BE2C (cell line): Measurements from ENCODE around the gene ESYT2.

ENCODE experiments used
- DNase-seq: peaks from one replicate; pipeline ENCODE4 v3.0.0-alpha.2; 2020
- H3K27me3 ChIP-seq: fragments of 250-450 bp; sonication (Bioruptor Pico); 2 replicates; pipeline ENCODE4 v1.5.1; 2020; ENCODE audit warnings: mild to moderate bottlenecking
- H3K36me3 ChIP-seq: fragments of 250-450 bp; sonication (Bioruptor Pico); 2 replicates; pipeline ENCODE4 v1.5.1; 2020; ENCODE audit warnings: mild to moderate bottlenecking
- H3K4me1 ChIP-seq: fragments of 250-450 bp; sonication (Bioruptor Pico); 2 replicates; pipeline ENCODE4 v1.5.1; 2020
- H3K4me3 ChIP-seq: 2 replicates; pipeline ENCODE4 v1.5.1; 2011; ENCODE audit warnings: low read depth, low read length
- H3K9me3 ChIP-seq: fragments of 250-450 bp; sonication (Bioruptor Pico); 2 replicates; pipeline ENCODE4 v1.5.1; 2020
- TF ChIP-seq, protein P1 (sequence below): IDR thresholded peaks from 2 replicates; pipeline ENCODE4 v1.5.1; 2012; ENCODE audit warnings: mild to moderate bottlenecking, low read depth, low read length

ESYT2 gene

GRCh38 chr7:158725506-158725800, 103.9 kb downstream of the ESYT2 start:
- TF ChIP-seq, protein P1, sequence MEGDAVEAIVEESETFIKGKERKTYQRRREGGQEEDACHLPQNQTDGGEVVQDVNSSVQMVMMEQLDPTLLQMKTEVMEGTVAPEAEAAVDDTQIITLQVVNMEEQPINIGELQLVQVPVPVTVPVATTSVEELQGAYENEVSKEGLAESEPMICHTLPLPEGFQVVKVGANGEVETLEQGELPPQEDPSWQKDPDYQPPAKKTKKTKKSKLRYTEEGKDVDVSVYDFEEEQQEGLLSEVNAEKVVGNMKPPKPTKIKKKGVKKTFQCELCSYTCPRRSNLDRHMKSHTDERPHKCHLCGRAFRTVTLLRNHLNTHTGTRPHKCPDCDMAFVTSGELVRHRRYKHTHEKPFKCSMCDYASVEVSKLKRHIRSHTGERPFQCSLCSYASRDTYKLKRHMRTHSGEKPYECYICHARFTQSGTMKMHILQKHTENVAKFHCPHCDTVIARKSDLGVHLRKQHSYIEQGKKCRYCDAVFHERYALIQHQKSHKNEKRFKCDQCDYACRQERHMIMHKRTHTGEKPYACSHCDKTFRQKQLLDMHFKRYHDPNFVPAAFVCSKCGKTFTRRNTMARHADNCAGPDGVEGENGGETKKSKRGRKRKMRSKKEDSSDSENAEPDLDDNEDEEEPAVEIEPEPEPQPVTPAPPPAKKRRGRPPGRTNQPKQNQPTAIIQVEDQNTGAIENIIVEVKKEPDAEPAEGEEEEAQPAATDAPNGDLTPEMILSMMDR: no peak
- H3K9me3 ChIP-seq: no peaks in the 10 kb centered on the region
- no peak for DNase-seq
- H3K4me3 ChIP-seq: no peak overlapping the region
- H3K4me1 ChIP-seq: no peaks in the 10 kb centered on the region
- H3K27me3 ChIP-seq: no peaks in the 10 kb centered on the region
- no peaks in the 10 kb centered on the region for H3K36me3 ChIP-seq

GRCh38 chr7:158724658-158725505, 104.4 kb downstream of the ESYT2 start:
- no peaks in the 10 kb centered on the region for H3K9me3 ChIP-seq
- no peaks in the 10 kb centered on the region for H3K4me1 ChIP-seq
- DNase-seq: no peak
- H3K4me3 ChIP-seq: no peak overlapping the region
- TF ChIP-seq, protein P1: no peak
- H3K36me3 ChIP-seq: no peaks in the 10 kb centered on the region
- H3K27me3 ChIP-seq: no peaks in the 10 kb centered on the region

DNA sequence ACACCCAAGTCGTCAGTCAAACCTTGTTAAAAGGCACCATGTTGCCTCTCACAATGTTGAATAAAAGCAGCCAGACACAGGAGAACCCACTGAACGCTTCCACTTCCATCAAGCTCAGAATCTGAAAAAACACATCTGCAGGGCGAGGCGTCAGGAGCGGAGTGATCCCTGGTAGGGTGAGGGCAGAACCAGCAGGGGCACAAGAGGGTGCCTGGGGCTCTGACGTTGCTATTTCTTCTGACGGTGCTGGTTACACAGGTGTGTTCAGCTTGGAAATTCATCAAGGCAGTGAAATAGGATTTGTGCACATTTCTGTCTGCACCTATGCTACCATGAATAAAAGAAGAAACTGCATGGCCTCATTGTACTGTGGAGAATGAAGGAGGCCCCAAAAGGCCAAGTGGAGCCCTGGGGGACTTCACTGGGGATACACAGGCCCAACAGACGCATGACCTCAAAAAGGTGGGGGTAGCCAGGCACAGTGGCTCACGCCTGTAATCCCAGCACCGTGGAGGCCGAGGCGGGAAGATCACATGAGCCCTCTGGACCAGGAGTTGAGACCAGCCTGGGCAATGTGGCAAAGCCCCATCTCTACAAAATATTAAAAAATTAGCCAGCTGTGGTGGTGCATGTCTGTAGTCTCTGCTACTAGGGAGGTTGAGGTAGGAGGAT, 105.5 kb downstream of the ESYT2 start:
- H3K4me3 ChIP-seq: no peak overlapping the region
- H3K4me1 ChIP-seq: no peaks in the 10 kb centered on the region
- TF ChIP-seq, protein P1: no peak
- no peaks in the 10 kb centered on the region for H3K27me3 ChIP-seq
- no peaks in the 10 kb centered on the region for H3K36me3 ChIP-seq
- DNase-seq: no peak
- H3K9me3 ChIP-seq: no peaks in the 10 kb centered on the region

GRCh38 chr7:158723266-158723665, 106.0 kb downstream of the ESYT2 start:
- DNase-seq: no peak
- TF ChIP-seq, protein P1: no peak

DNA sequence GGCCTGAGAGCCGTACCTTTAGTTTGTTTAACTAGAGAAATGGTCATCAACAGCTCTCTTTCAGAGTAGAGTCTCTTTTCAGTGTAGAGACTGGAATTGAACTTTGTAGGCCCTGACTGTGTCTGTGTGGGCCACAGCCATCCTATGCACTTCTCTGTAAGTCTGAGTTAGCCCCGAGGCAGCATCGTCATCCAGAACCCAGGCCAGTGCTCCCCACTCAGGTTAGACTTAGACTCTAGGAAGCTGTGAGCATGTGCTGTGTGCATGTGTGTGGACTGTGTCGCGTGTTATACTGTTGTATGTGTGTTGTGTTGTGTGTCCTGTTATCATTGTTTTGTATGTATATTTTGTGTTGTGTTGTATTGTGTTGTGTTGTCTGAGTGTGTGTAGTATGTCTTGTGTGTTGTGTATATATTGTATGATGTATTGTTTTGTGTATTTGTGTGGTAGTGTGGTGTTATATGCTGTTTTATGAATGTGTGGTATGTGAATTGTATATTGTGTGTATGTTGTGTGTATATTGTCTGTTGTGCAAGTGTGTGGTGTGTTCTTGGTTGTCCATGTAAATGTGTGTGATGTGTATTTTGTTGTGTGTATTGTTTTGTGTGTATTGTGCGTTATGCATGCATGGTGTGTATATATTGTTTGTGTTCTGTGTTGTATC, 106.6 kb downstream of the ESYT2 start:
- Histone ChIP-seq H3K4me1 (no peaks in the 10 kb centered on the region), H3K9me3 (no peaks in the 10 kb centered on the region), H3K4me3 (no peak overlapping the region), H3K27me3 (no peaks in the 10 kb centered on the region), H3K36me3 (no peaks in the 10 kb centered on the region)
- TF ChIP-seq, protein P1: no peak
- DNase-seq: no peak

More at GRCh38 chr7:158723266-158723665, 106.0 kb downstream of the ESYT2 start:
- H3K36me3 ChIP-seq: no peaks in the 10 kb centered on the region
- no peaks in the 10 kb centered on the region for H3K27me3 ChIP-seq
- no peaks in the 10 kb centered on the region for H3K9me3 ChIP-seq
- H3K4me3 ChIP-seq: no peak overlapping the region
- H3K4me1 ChIP-seq: no peaks in the 10 kb centered on the region
